ENCODE measurements around the gene YJEFN3. TPM values are rescaled to one million over a fixed set of nuclear protein-coding genes. Genes with fewer than 3 reads are reported as not detected.

Gene YJEFN3
- polyA plus RNA-seq, 2 of the 4 experiments (the other 2 are of a cell fraction), result 3.2 to 7.2 TPM

GRCh38 chr19:19544257-19544953, 15.7 kb downstream of the YJEFN3 start:
- FAIRE-seq (no peak), DNase-seq (ENCODE audit: low read depth in 1 of 2, low spot score in 1 of 2) (no peak), ATAC-seq (no peak)
- no peak overlapping the region for H3K4me2 ChIP-seq
- no peak for TF ChIP-seq USF2 (IDR thresholded peaks at IDR 0.05)
- no peaks in the 10 kb centered on the region for H3K9me3 ChIP-seq
- WGBS (ENCODE audit: missing lambda C conversion rate), result 95% methylated on average over 28 of the region's 75 CpGs
- H3K4me3 ChIP-seq, result no peak overlapping the region
- CTCF ChIA-PET, result interaction anchor here (1.3 to 2.1 kb wide), 2 partner anchors 10 to 99 kb away, joined by 6 to 10 read pairs; partner anchors contain the start of gene GMIP
- H3K4me1 ChIP-seq, result no peaks in the 10 kb centered on the region
- POLR2A ChIA-PET, result no interaction called here
- no peak overlapping the region for H3K27ac ChIP-seq

- no peaks in the 10 kb centered on the region for H3K4me1 ChIP-seq
- no peak for DNase-seq (ENCODE audit: low read depth in 1 of 2, low spot score in 1 of 2)
- ChIA-PET POLR2A (no interaction called here), CTCF (interaction anchor here (1.3 to 2.1 kb wide), 3 partner anchors 9 to 98 kb away, joined by 5 to 10 read pairs (median 6); partner anchors contain the start of gene GMIP)
- H3K27ac ChIP-seq, result no peak overlapping the region
- no peaks in the 10 kb centered on the region for H3K9me3 ChIP-seq
- ATAC-seq, result no peak
- no CpG with 5 or more reads among the region's 53 CpGs for WGBS (ENCODE audit: missing lambda C conversion rate)
- FAIRE-seq, result no peak
- no peak for TF ChIP-seq HMGXB4 (CRISPR knock-in tag; IDR thresholded peaks at IDR 0.05; ENCODE audit: borderline replicate concordance)
- TF ChIP-seq SMC3 (IDR thresholded peaks at IDR 0.05), result no peak
- no peak for TF ChIP-seq ELK1 (IDR thresholded peaks at IDR 0.05; ENCODE audit: low read depth, low read length)
- no peak for TF ChIP-seq RFX5 (IDR thresholded peaks at IDR 0.05)
- TF ChIP-seq ZNF302 (CRISPR knock-in tag; IDR thresholded peaks at IDR 0.05), result no peak
- TF ChIP-seq HOXB13 (CRISPR knock-in tag; IDR thresholded peaks at IDR 0.05; ENCODE audit: low read depth), result no peak
- TF ChIP-seq JUN (IDR thresholded peaks at IDR 0.05), result no peak
- no peak for TF ChIP-seq PBX3 (IDR thresholded peaks at IDR 0.05)
- TF ChIP-seq BCL3 (IDR thresholded peaks at IDR 0.05), result no peak
- no peak for TF ChIP-seq CTCF (IDR thresholded peaks at IDR 0.05)
- no peak for TF ChIP-seq HEYL (CRISPR knock-in tag; IDR thresholded peaks at IDR 0.05)
- no peak for TF ChIP-seq ZSCAN20 (CRISPR knock-in tag; IDR thresholded peaks at IDR 0.05)
- TF ChIP-seq JUNB (IDR thresholded peaks at IDR 0.05), result no peak
- no peak for TF ChIP-seq CHD2 (IDR thresholded peaks at IDR 0.05; ENCODE audit: low read length, partially characterized antibody)
- no peak for TF ChIP-seq MAX (IDR thresholded peaks at IDR 0.05)
- no peak for TF ChIP-seq GATA3 (IDR thresholded peaks at IDR 0.05; ENCODE audit: borderline replicate concordance)
- no peak for TF ChIP-seq PHF8 (IDR thresholded peaks at IDR 0.05; ENCODE audit: borderline replicate concordance, low read depth)
- TF ChIP-seq KDM1A (IDR thresholded peaks at IDR 0.05; ENCODE audit: low read depth), result no peak
- no peak for TF ChIP-seq USF2 (IDR thresholded peaks at IDR 0.05)
- H3K4me2 ChIP-seq, result no peak overlapping the region
- H3K4me3 ChIP-seq, result no peak overlapping the region
These were observed 16.4 kb downstream of the YJEFN3 start for GRCh38 chr19:19544954-19545591.

Data from A549 (cell line).